Panc1 (cell line): ENCODE data around the gene MAP4K2. TPM values are rescaled to one million over a fixed set of nuclear protein-coding genes. Genes with fewer than 3 reads are reported as not detected.

Experiments used
- ATAC-seq: fragments of 200-7000 bp; cut with Tn5 transposase; 2 replicates; pipeline ENCODE4 v1.9.1; 2020; ENCODE audit warnings: mild to moderate bottlenecking, moderate library complexity
- BruUV-seq: library from RNA; stranded (reverse); fragments of 400-500 nt; replicated peaks from 2 replicates; lab custom pipeline; 2021; lab: Mats Ljungman, UMichigan
- CTCF ChIA-PET: fragments of 300-600 bp; sonication (Branson Sonifier 250); formaldehyde crosslinking; loops from one replicate; lab custom pipeline; 2022; ENCODE audit warnings: antibody characterized with exemption; lab: Charles Lee
- POLR2A ChIA-PET: fragments of 300-600 bp; sonication (Branson Sonifier 250); formaldehyde crosslinking; loops from one replicate; lab custom pipeline; 2022; ENCODE audit warnings: antibody characterized with exemption; lab: Charles Lee
- DNase-seq: peaks from one replicate; pipeline ENCODE4 v3.0.0-alpha.2; 2010; ENCODE audit warnings: low read depth, low spot score
- H3K27ac ChIP-seq: 2 replicates; pipeline ENCODE4 v1.5.1; 2011; ENCODE audit warnings: mild to moderate bottlenecking, low read length, inconsistent platforms
- H3K27me3 ChIP-seq: fragments of 200-500 bp; sonication (Bioruptor generic); 2 replicates; pipeline ENCODE4 v1.6.0; 2014; ENCODE audit warnings: low read length, inconsistent platforms; ENCODE audit not compliant: control insufficient read depth, insufficient read depth
- H3K36me3 ChIP-seq: fragments of 200-500 bp; sonication (Bioruptor generic); 2 replicates; pipeline ENCODE4 v1.5.1; 2014; ENCODE audit warnings: inconsistent platforms, mild to moderate bottlenecking, low read length, moderate library complexity; ENCODE audit not compliant: control insufficient read depth, insufficient read depth
- H3K4me1 ChIP-seq: 2 replicates; pipeline ENCODE4 v1.5.1; 2011; ENCODE audit warnings: inconsistent platforms, mild to moderate bottlenecking, low read length, moderate library complexity; ENCODE audit not compliant: control insufficient read depth, insufficient read depth
- H3K4me3 ChIP-seq, 2 experiments: 2 replicates each; pipeline ENCODE4 v1.5.1; 2011 to 2012; ENCODE audit warnings: low read depth in 2 of 2, low read length in 2 of 2, mild to moderate bottlenecking in 2 of 2, inconsistent platforms in 1 of 2, moderate library complexity in 1 of 2
- H3K9me3 ChIP-seq: fragments of 200-500 bp; sonication (Bioruptor generic); 2 replicates; pipeline ENCODE4 v1.5.1; 2014; ENCODE audit warnings: low read depth, mild to moderate bottlenecking, inconsistent platforms, low read length, moderate library complexity; ENCODE audit not compliant: control insufficient read depth, insufficient read depth
- POLR2AphosphoS5 ChIP-seq: IDR thresholded peaks from 2 replicates; pipeline ENCODE4 v1.6.1; 2012; ENCODE audit warnings: mild to moderate bottlenecking, low read depth, low read length, moderate library complexity
- SIN3A ChIP-seq: IDR thresholded peaks from 2 replicates; pipeline ENCODE4 v1.6.1; 2012; ENCODE audit warnings: low read depth, mild to moderate bottlenecking, low read length, moderate library complexity, borderline replicate concordance; ENCODE audit not compliant: insufficient read depth
- TCF7L2 ChIP-seq: IDR thresholded peaks from 2 replicates; pipeline ENCODE4 v1.6.1; 2011; ENCODE audit warnings: mild to moderate bottlenecking, low read depth, low read length, inconsistent platforms
- in situ Hi-C: cut with HindIII; loops from 2 replicates; pipeline ENCODE4 v1.10.0; 2016; ENCODE audit warnings: low sequenced_read_pairs, low pct_unique_long_range_greater_than_20kb
- intact Hi-C: fragments of 100-400 bp; cut with micrococcal nuclease; formaldehyde crosslinking; loops from one replicate; pipeline ENCODE4 v1.10.0; 2022; ENCODE audit not compliant: unreplicated experiment
- total RNA-seq: library from RNA; stranded (reverse); gene quantifications from one replicate; pipeline ENCODE4 v1.2.1, GENCODE V29; 2021; ENCODE audit not compliant: unreplicated experiment
- TF ChIP-seq, protein P1 (sequence below), 2 experiments: IDR thresholded peaks; 2 replicates each; pipeline ENCODE4 v1.6.1; 2011 to 2012; ENCODE audit warnings: low read depth in 2 of 2, control low read depth in 1 of 2, low read length in 1 of 2, mild to moderate bottlenecking in 1 of 2, moderate library complexity in 1 of 2; ENCODE audit not compliant: insufficient read depth in 1 of 2
- TF ChIP-seq, protein P2 (sequence below): fragments of 450-650 bp; IDR thresholded peaks from 2 replicates; pipeline ENCODE4 v1.5.1; 2017; ENCODE audit warnings: mild to moderate bottlenecking

The MAP4K2 gene
- total RNA-seq, 1 experiment from 2014 or later, result 46.4 TPM

DNA sequence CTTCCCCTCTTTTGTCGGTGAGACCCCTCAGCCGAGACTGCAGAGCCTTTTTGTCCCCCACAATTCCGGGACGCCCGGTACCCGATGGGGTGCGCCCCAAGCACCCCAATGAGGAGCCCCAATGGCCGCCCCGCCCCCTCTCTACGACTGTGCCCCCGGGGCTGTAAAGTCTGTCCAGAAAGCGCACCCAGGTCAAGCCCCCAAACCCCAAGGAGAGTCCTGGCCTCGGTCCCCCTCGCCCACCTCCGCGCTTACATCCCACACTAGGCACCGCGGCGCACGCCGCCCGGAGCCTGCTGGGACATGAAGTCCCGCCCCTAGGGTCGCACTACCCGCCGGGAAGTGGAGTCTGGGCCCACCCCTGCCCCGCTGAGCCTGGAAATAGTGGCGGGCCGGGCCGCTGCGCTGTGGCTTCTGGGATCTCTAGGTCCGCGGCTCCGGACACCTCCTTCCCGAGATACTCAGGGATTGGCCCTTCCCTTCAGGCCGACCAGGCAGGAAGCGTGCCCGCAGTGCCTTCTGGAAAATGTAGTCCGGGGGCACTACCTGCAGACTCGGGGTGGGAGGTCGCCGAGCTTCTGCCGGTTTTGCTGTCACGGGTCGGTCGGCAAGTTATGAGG lies 7.4 kb upstream of the MAP4K2 start, which contains the start of gene MEN1:
MEN1 (minus strand) TSS at position 281 of the 620 bp plus-strand sequence. CDS start 442 bp downstream, outside the sequence.
- TF ChIP-seq, protein P1, sequence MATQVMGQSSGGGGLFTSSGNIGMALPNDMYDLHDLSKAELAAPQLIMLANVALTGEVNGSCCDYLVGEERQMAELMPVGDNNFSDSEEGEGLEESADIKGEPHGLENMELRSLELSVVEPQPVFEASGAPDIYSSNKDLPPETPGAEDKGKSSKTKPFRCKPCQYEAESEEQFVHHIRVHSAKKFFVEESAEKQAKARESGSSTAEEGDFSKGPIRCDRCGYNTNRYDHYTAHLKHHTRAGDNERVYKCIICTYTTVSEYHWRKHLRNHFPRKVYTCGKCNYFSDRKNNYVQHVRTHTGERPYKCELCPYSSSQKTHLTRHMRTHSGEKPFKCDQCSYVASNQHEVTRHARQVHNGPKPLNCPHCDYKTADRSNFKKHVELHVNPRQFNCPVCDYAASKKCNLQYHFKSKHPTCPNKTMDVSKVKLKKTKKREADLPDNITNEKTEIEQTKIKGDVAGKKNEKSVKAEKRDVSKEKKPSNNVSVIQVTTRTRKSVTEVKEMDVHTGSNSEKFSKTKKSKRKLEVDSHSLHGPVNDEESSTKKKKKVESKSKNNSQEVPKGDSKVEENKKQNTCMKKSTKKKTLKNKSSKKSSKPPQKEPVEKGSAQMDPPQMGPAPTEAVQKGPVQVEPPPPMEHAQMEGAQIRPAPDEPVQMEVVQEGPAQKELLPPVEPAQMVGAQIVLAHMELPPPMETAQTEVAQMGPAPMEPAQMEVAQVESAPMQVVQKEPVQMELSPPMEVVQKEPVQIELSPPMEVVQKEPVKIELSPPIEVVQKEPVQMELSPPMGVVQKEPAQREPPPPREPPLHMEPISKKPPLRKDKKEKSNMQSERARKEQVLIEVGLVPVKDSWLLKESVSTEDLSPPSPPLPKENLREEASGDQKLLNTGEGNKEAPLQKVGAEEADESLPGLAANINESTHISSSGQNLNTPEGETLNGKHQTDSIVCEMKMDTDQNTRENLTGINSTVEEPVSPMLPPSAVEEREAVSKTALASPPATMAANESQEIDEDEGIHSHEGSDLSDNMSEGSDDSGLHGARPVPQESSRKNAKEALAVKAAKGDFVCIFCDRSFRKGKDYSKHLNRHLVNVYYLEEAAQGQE (IDR thresholded peaks at IDR 0.05; ENCODE audit: insufficient read depth in 1 of 2, low read depth in 2 of 2, low read length in 1 of 2), result no peak
- TF ChIP-seq, protein P2, sequence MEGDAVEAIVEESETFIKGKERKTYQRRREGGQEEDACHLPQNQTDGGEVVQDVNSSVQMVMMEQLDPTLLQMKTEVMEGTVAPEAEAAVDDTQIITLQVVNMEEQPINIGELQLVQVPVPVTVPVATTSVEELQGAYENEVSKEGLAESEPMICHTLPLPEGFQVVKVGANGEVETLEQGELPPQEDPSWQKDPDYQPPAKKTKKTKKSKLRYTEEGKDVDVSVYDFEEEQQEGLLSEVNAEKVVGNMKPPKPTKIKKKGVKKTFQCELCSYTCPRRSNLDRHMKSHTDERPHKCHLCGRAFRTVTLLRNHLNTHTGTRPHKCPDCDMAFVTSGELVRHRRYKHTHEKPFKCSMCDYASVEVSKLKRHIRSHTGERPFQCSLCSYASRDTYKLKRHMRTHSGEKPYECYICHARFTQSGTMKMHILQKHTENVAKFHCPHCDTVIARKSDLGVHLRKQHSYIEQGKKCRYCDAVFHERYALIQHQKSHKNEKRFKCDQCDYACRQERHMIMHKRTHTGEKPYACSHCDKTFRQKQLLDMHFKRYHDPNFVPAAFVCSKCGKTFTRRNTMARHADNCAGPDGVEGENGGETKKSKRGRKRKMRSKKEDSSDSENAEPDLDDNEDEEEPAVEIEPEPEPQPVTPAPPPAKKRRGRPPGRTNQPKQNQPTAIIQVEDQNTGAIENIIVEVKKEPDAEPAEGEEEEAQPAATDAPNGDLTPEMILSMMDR, result no peak
- TF ChIP-seq TCF7L2 (0 out of 2 replicates have a peak, but pooled peaks have one; percentile 24), POLR2AphosphoS5 (peak; percentile 90), SIN3A (no peak; the same call in none of the 2 replicates)
- CTCF ChIA-PET, result interaction anchor here (0.8 kb wide), 1 partner anchor 78 kb away, joined by 3 read pairs; no protein-coding TSS in a partner anchor
- Histone ChIP-seq H3K36me3 (no peaks in the 10 kb centered on the region), H3K4me1 (peaks cover 5% of the 10 kb centered on the region; the same call in 1 of the 2 replicates), H3K9me3 (no peaks in the 10 kb centered on the region), H3K27me3 (no peaks in the 10 kb centered on the region), H3K27ac (peak within 1 kb of the TSS; percentile 81), H3K4me3 (peak within 1 kb of the TSS; percentile 73 to 79)
- in situ Hi-C loops, result no loop called here
- DNase-seq (peak; percentile 81), ATAC-seq (peak; percentile 100)
- intact Hi-C loops, result no loop called here
- no TSS peak for BruUV-seq
- POLR2A ChIA-PET, result interaction anchor here (0.5 to 0.6 kb wide), 2 partner anchors 12 to 707 kb away, joined by 6 to 13 read pairs; no protein-coding TSS in a partner anchor

- Histone ChIP-seq H3K4me3 (peak overlapping the region; percentile 73 to 79), H3K27me3 (no peaks in the 10 kb centered on the region), H3K36me3 (no peaks in the 10 kb centered on the region), H3K9me3 (no peaks in the 10 kb centered on the region), H3K27ac (peak overlapping the region; percentile 81), H3K4me1 (peaks cover 5% of the 10 kb centered on the region; the same call in 1 of the 2 replicates)
- CTCF ChIA-PET, result interaction anchor here (0.8 kb wide), 1 partner anchor 78 kb away, joined by 3 read pairs; no protein-coding TSS in a partner anchor
- POLR2A ChIA-PET, result no interaction called here
- in situ Hi-C loops (no loop called here), intact Hi-C loops (no loop called here)
- ATAC-seq (peak; percentile 23), DNase-seq (no peak)
- TF ChIP-seq SIN3A (no peak), POLR2AphosphoS5 (no peak), TCF7L2 (no peak)
- TF ChIP-seq, protein P2, result no peak
- TF ChIP-seq, protein P1 (IDR thresholded peaks at IDR 0.05; ENCODE audit: insufficient read depth in 1 of 2, low read depth in 2 of 2, low read length in 1 of 2), result no peak
- BruUV-seq, result no TSS peak
These were observed 6.8 kb upstream of the MAP4K2 start for GRCh38 chr11:64809781-64810241.
